ENCODE measurements around the gene SEC14L2.

GRCh38 chr22:30434843-30435242 is 38.0 kb downstream of the SEC14L2 start:
- no peak for TF ChIP-seq CTCF (IDR thresholded peaks at IDR 0.05; ENCODE audit: low read depth, low read length)
- no peak for TF ChIP-seq MYC (IDR thresholded peaks at IDR 0.05; ENCODE audit: low read depth, low read length)
- TF ChIP-seq POLR2A (IDR thresholded peaks at IDR 0.05; ENCODE audit: extremely low read depth, insufficient read length), result no peak
- TF ChIP-seq, protein P1, sequence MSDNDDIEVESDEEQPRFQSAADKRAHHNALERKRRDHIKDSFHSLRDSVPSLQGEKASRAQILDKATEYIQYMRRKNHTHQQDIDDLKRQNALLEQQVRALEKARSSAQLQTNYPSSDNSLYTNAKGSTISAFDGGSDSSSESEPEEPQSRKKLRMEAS (IDR thresholded peaks at IDR 0.05; ENCODE audit: low read depth, low read length), result no peak
